Suprapubic skin (tissue), 3 donors: ENCODE measurements around the gene ACOT11.

Source experiments
- CTCF ChIP-seq, 2 donors: fragments of 200-600 bp in 1 of 2; fragments of 450-650 bp in 1 of 2; sonication (generic) in 1 of 2; IDR thresholded peaks; one replicate each; pipeline ENCODE4 v1.5.1; 2016 to 2019; ENCODE audit warnings: antibody characterized with exemption in 2 of 2, mild to moderate bottlenecking in 1 of 2, moderate library complexity in 1 of 2
- EP300 ChIP-seq: sonication (generic); formaldehyde crosslinking; IDR thresholded peaks from one replicate; pipeline ENCODE4 v1.6.1; 2017; ENCODE audit warnings: antibody characterized with exemption
- POLR2A ChIP-seq, 2 donors: fragments of 450-650 bp; IDR thresholded peaks; one replicate each; pipeline ENCODE4 v1.6.1; 2017; ENCODE audit warnings: antibody characterized with exemption in 2 of 2, mild to moderate bottlenecking in 2 of 2, moderate library complexity in 2 of 2

- TF ChIP-seq EP300 (no peak), CTCF (IDR thresholded peaks at IDR 0.05) (no peak), POLR2A (IDR thresholded peaks at IDR 0.05) (no peak)
Measured at GRCh38 chr1:54624466-54625464, 76.7 kb downstream of the ACOT11 start.
